ENCODE data around the gene GNAQ.

The GNAQ gene

GRCh38 chr9:77679661-77680368 lies 351.8 kb downstream of the GNAQ start:
- Mint-ChIP-seq H3K4me1 (no peaks in the 10 kb centered on the region), H3K27ac (no peak overlapping the region), H3K4me3 (no peak overlapping the region), H3K9me3 (no peaks in the 10 kb centered on the region), H3K27me3 (no peaks in the 10 kb centered on the region), H3K36me3 (no peaks in the 10 kb centered on the region)
- ATAC-seq (replicated peaks) (no peak), DNase-seq (no peak)

- no peaks in the 10 kb centered on the region for H3K4me1 Mint-ChIP-seq
- H3K27me3 Mint-ChIP-seq = no peaks in the 10 kb centered on the region
These were observed 352.5 kb downstream of the GNAQ start for GRCh38 chr9:77679088-77679487.

GRCh38 chr9:77677957-77678535 lies 353.6 kb downstream of the GNAQ start:
- no peaks in the 10 kb centered on the region for H3K36me3 Mint-ChIP-seq
- no peaks in the 10 kb centered on the region for H3K9me3 Mint-ChIP-seq
- H3K4me1 Mint-ChIP-seq = no peaks in the 10 kb centered on the region
- no peak for ATAC-seq (replicated peaks)
- no peaks in the 10 kb centered on the region for H3K27me3 Mint-ChIP-seq
- DNase-seq = no peak
- no peak overlapping the region for H3K4me3 Mint-ChIP-seq
- H3K27ac Mint-ChIP-seq = no peak overlapping the region

More at GRCh38 chr9:77679088-77679487, 352.5 kb downstream of the GNAQ start:
- H3K9me3 Mint-ChIP-seq = no peaks in the 10 kb centered on the region
- H3K27ac Mint-ChIP-seq = no peak overlapping the region
- DNase-seq (no peak), ATAC-seq (replicated peaks) (no peak)
- no peaks in the 10 kb centered on the region for H3K36me3 Mint-ChIP-seq
- H3K4me3 Mint-ChIP-seq = no peak overlapping the region

- Mint-ChIP-seq H3K4me3 (no peak overlapping the region), H3K27ac (no peak overlapping the region), H3K27me3 (no peaks in the 10 kb centered on the region), H3K4me1 (no peaks in the 10 kb centered on the region), H3K9me3 (no peaks in the 10 kb centered on the region), H3K36me3 (no peaks in the 10 kb centered on the region)
- ATAC-seq (replicated peaks) (no peak), DNase-seq (no peak)
These were observed 354.2 kb downstream of the GNAQ start for GRCh38 chr9:77677397-77677796.

GRCh38 chr9:77673941-77674791 lies 357.4 kb downstream of the GNAQ start:
- ATAC-seq (replicated peaks) (no peak), DNase-seq (no peak)
- H3K4me3 Mint-ChIP-seq = no peak overlapping the region
- no peaks in the 10 kb centered on the region for H3K36me3 Mint-ChIP-seq
- no peaks in the 10 kb centered on the region for H3K9me3 Mint-ChIP-seq
- H3K27ac Mint-ChIP-seq = no peak overlapping the region
- H3K4me1 Mint-ChIP-seq = no peaks in the 10 kb centered on the region
- no peaks in the 10 kb centered on the region for H3K27me3 Mint-ChIP-seq

GRCh38 chr9:77672183-77672582 lies 359.4 kb downstream of the GNAQ start:
- no peaks in the 10 kb centered on the region for H3K4me1 Mint-ChIP-seq
- ATAC-seq (replicated peaks) (no peak), DNase-seq (no peak)
- no peak overlapping the region for H3K4me3 Mint-ChIP-seq
- no peak overlapping the region for H3K27ac Mint-ChIP-seq
- no peaks in the 10 kb centered on the region for H3K27me3 Mint-ChIP-seq
- H3K9me3 Mint-ChIP-seq = no peaks in the 10 kb centered on the region
- H3K36me3 Mint-ChIP-seq = no peaks in the 10 kb centered on the region

- no peak overlapping the region for H3K4me3 Mint-ChIP-seq
- ATAC-seq (replicated peaks) (no peak), DNase-seq (no peak)
- H3K27me3 Mint-ChIP-seq = peaks cover 0 to 4% of the 10 kb centered on the region in 2 donors
- H3K36me3 Mint-ChIP-seq = no peaks in the 10 kb centered on the region
- H3K4me1 Mint-ChIP-seq = no peaks in the 10 kb centered on the region
- no peak overlapping the region for H3K27ac Mint-ChIP-seq
- H3K9me3 Mint-ChIP-seq = no peaks in the 10 kb centered on the region
These were observed 364.5 kb downstream of the GNAQ start for GRCh38 chr9:77667151-77667550.
